ENCODE results near the gene SACM1L. TPM values are rescaled to one million over a fixed set of nuclear protein-coding genes. Genes with fewer than 3 reads are reported as not detected.

Gene SACM1L
- total and polyA plus RNA-seq, 11 donors, result 12.6 to 35.3 (median 22.3) TPM

- peaks cover 0 to 50% (median 24%) of the 10 kb centered on the region in 9 donors for H3K27me3 ChIP-seq
- intact Hi-C loops (cut with DNase I), result no loop called here
- TF ChIP-seq POLR2A (IDR thresholded peaks at IDR 0.05) (no peak), CTCF (IDR thresholded peaks at IDR 0.05) (no peak)
- no peak for ATAC-seq
- no peaks in the 10 kb centered on the region for H3K36me3 ChIP-seq
- peaks cover 0 to 15% (median 10%) of the 10 kb centered on the region in 12 donors for H3K4me1 ChIP-seq
- no peak overlapping the region for H3K27ac ChIP-seq
- H3K4me3 ChIP-seq, result no peak overlapping the region
- H3K9me3 ChIP-seq, result peaks cover 0 to 19% (median 13%) of the 10 kb centered on the region in 12 donors
- WGBS, 4 donors, result 53 to 61% (median 57%) methylated on average over 9 of the region's 9 CpGs
- no peak for DNase-seq
Measured at GRCh38 chr3:45793482-45794176, 104.4 kb downstream of the SACM1L start.

GRCh38 chr3:45794177-45794560, 105.0 kb downstream of the SACM1L start:
- DNase-seq (no peak), ATAC-seq (no peak)
- intact Hi-C loops (cut with DNase I), result no loop called here
- no peak overlapping the region for H3K4me3 ChIP-seq
- H3K27ac ChIP-seq, result no peak overlapping the region
- no peaks in the 10 kb centered on the region for H3K36me3 ChIP-seq
- peaks cover 0 to 13% (median 9%) of the 10 kb centered on the region in 12 donors for H3K9me3 ChIP-seq
- WGBS, 4 donors, result 92 to 95% (median 92%) methylated on average over 5 of the region's 5 CpGs
- H3K4me1 ChIP-seq, result peaks cover 0 to 15% (median 10%) of the 10 kb centered on the region in 12 donors
- TF ChIP-seq CTCF (IDR thresholded peaks at IDR 0.05), result no peak
- TF ChIP-seq POLR2A (IDR thresholded peaks at IDR 0.05), result no peak
- peaks cover 0 to 52% (median 24%) of the 10 kb centered on the region in 9 donors for H3K27me3 ChIP-seq

GRCh38 chr3:45794660-45795059, 105.5 kb downstream of the SACM1L start:
- peaks cover 0 to 15% (median 10%) of the 10 kb centered on the region in 12 donors for H3K4me1 ChIP-seq
- WGBS, 4 donors, result 84 to 95% (median 90%) methylated on average over 1 of the region's 1 CpG
- H3K4me3 ChIP-seq, result no peak overlapping the region
- no peak for TF ChIP-seq POLR2A (IDR thresholded peaks at IDR 0.05)
- no peak for TF ChIP-seq CTCF (IDR thresholded peaks at IDR 0.05)
- no peaks in the 10 kb centered on the region for H3K36me3 ChIP-seq
- intact Hi-C loops (cut with DNase I), result no loop called here
- H3K27ac ChIP-seq, result no peak overlapping the region
- peaks cover 0 to 57% (median 24%) of the 10 kb centered on the region in 9 donors for H3K27me3 ChIP-seq
- peaks cover 0 to 8% (median 5%) of the 10 kb centered on the region in 12 donors for H3K9me3 ChIP-seq
- no peak for DNase-seq
- ATAC-seq, result no peak

Other genes with a start within 250 kb of the SACM1L start
- 10 to 100 TPM; 24.8 to 42.8 (median 32.9) TPM for gene LIMD1, start 94.6 kb upstream of the SACM1L start, total RNA-seq
- gene LIMD1, start 94.6 kb upstream of the SACM1L start, polyA plus RNA-seq, result 10 to 100 TPM; 14.4 to 17.7 TPM
- gene SLC6A20, start 107.1 kb downstream of the SACM1L start, total RNA-seq, result under 1 TPM in 2 of 9 donors, not detected in 7; 0.19 to 0.59 TPM
- gene SLC6A20, start 107.1 kb downstream of the SACM1L start, polyA plus RNA-seq, result under 1 TPM in 1 of 2 donors, not detected in 1; 0.12 TPM
- 10 to 100 TPM in 2 of 9 donors, 1 to 10 TPM in 7; 6.7 to 13.0 (median 8.8) TPM for gene LZTFL1, start 152.7 kb downstream of the SACM1L start, total RNA-seq
- gene LZTFL1, start 152.7 kb downstream of the SACM1L start, polyA plus RNA-seq, result 10 to 100 TPM in 1 of 2 donors, 1 to 10 TPM in 1; 1.7 to 13.1 TPM
- gene CCR9, start 197.1 kb downstream of the SACM1L start, total RNA-seq, result not detected
- under 1 TPM in 1 of 2 donors, not detected in 1; 0.03 TPM for gene CCR9, start 197.1 kb downstream of the SACM1L start, polyA plus RNA-seq

Data from heart left ventricle (tissue), 16 donors.